ENCODE results near the gene GRM4.
"Not testable (repeated sequence)": the region's sequence is repeated elsewhere in the genome, so short reads cannot be mapped to it uniquely, and the experiment has no call there.

Gene GRM4

GRCh38 chr6:34146021-34146782, at the start of gene GRM4:
Gene GRM4 (minus strand): TSS chr6:34146087. CDS start chr6:34133496, 12,591 bp downstream.
- DNase-seq (ENCODE audit: low spot score): no peak

- no peak for DNase-seq (ENCODE audit: low spot score)
Measured at GRCh38 chr6:34194772-34195171, 48.9 kb upstream of the GRM4 start.

- DNase-seq (ENCODE audit: low spot score): no peak
Measured at GRCh38 chr6:34190504-34191122, 44.7 kb upstream of the GRM4 start.

- no peak for DNase-seq (ENCODE audit: low spot score)
Measured at GRCh38 chr6:34189806-34190503, 44.1 kb upstream of the GRM4 start.

- DNase-seq (ENCODE audit: low spot score): not testable (repeated sequence)
Measured at GRCh38 chr6:34184726-34185125, 38.8 kb upstream of the GRM4 start.

GRCh38 chr6:34182751-34183531, 37.1 kb upstream of the GRM4 start:
- DNase-seq (ENCODE audit: low spot score): no peak

GRCh38 chr6:34181908-34182307, 36.0 kb upstream of the GRM4 start:
- no peak for DNase-seq (ENCODE audit: low spot score)

GRCh38 chr6:34179106-34179720, 33.3 kb upstream of the GRM4 start:
- DNase-seq (ENCODE audit: low spot score): no peak

- DNase-seq (ENCODE audit: low spot score): no peak
Measured at GRCh38 chr6:34178357-34179105, 32.6 kb upstream of the GRM4 start.

GRCh38 chr6:34177181-34177591, 31.3 kb upstream of the GRM4 start:
- DNase-seq (ENCODE audit: low spot score): no peak

- no peak for DNase-seq (ENCODE audit: low spot score)
Measured at GRCh38 chr6:34176261-34177031, 30.6 kb upstream of the GRM4 start.

- no peak for DNase-seq (ENCODE audit: low spot score)
Measured at GRCh38 chr6:34174846-34175399, 29.0 kb upstream of the GRM4 start.

- DNase-seq (ENCODE audit: low spot score): no peak
Measured at GRCh38 chr6:34172961-34173775, 27.3 kb upstream of the GRM4 start.

- DNase-seq (ENCODE audit: low spot score): no peak
Measured at GRCh38 chr6:34170346-34170745, 24.5 kb upstream of the GRM4 start.

GRCh38 chr6:34169897-34170296, 24.0 kb upstream of the GRM4 start:
- DNase-seq (ENCODE audit: low spot score): no peak

- no peak for DNase-seq (ENCODE audit: low spot score)
Measured at GRCh38 chr6:34161857-34162515, 16.1 kb upstream of the GRM4 start.

- DNase-seq (ENCODE audit: low spot score): no peak
Measured at GRCh38 chr6:34159844-34160243, 14.0 kb upstream of the GRM4 start.

- no peak for DNase-seq (ENCODE audit: low spot score)
Measured at GRCh38 chr6:34158876-34159275, 13.0 kb upstream of the GRM4 start.

- no peak for DNase-seq (ENCODE audit: low spot score)
Measured at GRCh38 chr6:34157851-34158250, 12.0 kb upstream of the GRM4 start.
